HepG2 (cell line): ENCODE data around the gene TPRN. TPM values are rescaled to one million over a fixed set of nuclear protein-coding genes. Genes with fewer than 3 reads are reported as not detected.

Source experiments
- CEBPG ChIP-seq: IDR thresholded peaks from 2 replicates; pipeline ENCODE4 v1.6.1; 2016
- FOXK2 ChIP-seq: fragments of 450-650 bp; IDR thresholded peaks from 2 replicates; pipeline ENCODE4 v1.6.1; 2016
- HINFP ChIP-seq: sonication (generic); formaldehyde crosslinking; IDR thresholded peaks from 2 replicates; pipeline ENCODE4 v1.4.0; 2020; ENCODE audit warnings: low read depth, mild to moderate bottlenecking, missing genetic modification reagents
- HNF4G ChIP-seq, 2 experiments: sonication (generic) in 1 of 2; formaldehyde crosslinking in 1 of 2; IDR thresholded peaks; 2 replicates each; pipeline versions ENCODE4 v1.4.0 to v1.6.1; 2011 to 2020; ENCODE audit warnings: borderline replicate concordance in 2 of 2, low read depth in 2 of 2, mild to moderate bottlenecking in 2 of 2, low read length in 1 of 2, missing genetic modification reagents in 1 of 2, moderate library complexity in 1 of 2
- NAIF1 ChIP-seq: sonication (generic); formaldehyde crosslinking; IDR thresholded peaks from 2 replicates; pipeline ENCODE4 v1.5.0; 2020; ENCODE audit warnings: mild to moderate bottlenecking, missing genetic modification reagents, borderline replicate concordance
- PTBP1 ChIP-seq: fragments of 200-400 bp; formaldehyde crosslinking; IDR thresholded peaks from 2 replicates; pipeline ENCODE4 v1.6.1; 2018; ENCODE audit warnings: low read length, low read depth; ENCODE audit not compliant: poor library complexity, severe bottlenecking
- SP1 ChIP-seq, 2 experiments: fragments of 450-650 bp in 1 of 2; sonication (generic) in 1 of 2; formaldehyde crosslinking in 1 of 2; IDR thresholded peaks; 2 replicates each; pipeline versions ENCODE4 v1.4.0 to v1.6.1; 2016 to 2020; ENCODE audit warnings: missing genetic modification reagents in 1 of 2
- SPEN ChIP-seq: sonication (generic); formaldehyde crosslinking; IDR thresholded peaks from 2 replicates; pipeline ENCODE4 v1.5.1; 2020; ENCODE audit warnings: low read depth, mild to moderate bottlenecking, missing genetic modification reagents
- TARDBP ChIP-seq: sonication (generic); formaldehyde crosslinking; IDR thresholded peaks from 2 replicates; pipeline ENCODE4 v1.8.0; 2022; ENCODE audit warnings: mild to moderate bottlenecking, missing genetic modification reagents
- THAP8 ChIP-seq: sonication (generic); formaldehyde crosslinking; IDR thresholded peaks from 2 replicates; pipeline ENCODE4 v1.5.1; 2020; ENCODE audit warnings: missing genetic modification reagents, mild to moderate bottlenecking, borderline replicate concordance
- ZBTB8A ChIP-seq: sonication (generic); formaldehyde crosslinking; IDR thresholded peaks from 2 replicates; pipeline ENCODE4 v1.4.0; 2020; ENCODE audit warnings: mild to moderate bottlenecking, low read depth, missing genetic modification reagents, borderline replicate concordance
- ZNF143 ChIP-seq: sonication (generic); formaldehyde crosslinking; IDR thresholded peaks from 2 replicates; pipeline ENCODE4 v1.4.0; 2020; ENCODE audit warnings: missing genetic modification reagents
- ZNF225 ChIP-seq: sonication (generic); formaldehyde crosslinking; IDR thresholded peaks from 2 replicates; pipeline ENCODE4 v1.4.0; 2020; ENCODE audit warnings: mild to moderate bottlenecking, missing genetic modification reagents
- ZNF230 ChIP-seq: sonication (generic); formaldehyde crosslinking; IDR thresholded peaks from 2 replicates; pipeline ENCODE4 v1.4.0; 2020; ENCODE audit warnings: mild to moderate bottlenecking, missing genetic modification reagents
- ZNF430 ChIP-seq: sonication (generic); formaldehyde crosslinking; IDR thresholded peaks from 2 replicates; pipeline ENCODE4 v1.9.0; 2021; ENCODE audit warnings: mild to moderate bottlenecking, missing genetic modification reagents
- polyA plus RNA-seq, 8 experiments: library from polyadenylated mRNA; depleted of rRNA in 3 of 8; stranded (reverse) in 7 of 8; unstranded in 1 of 8; fragments of >200 nt; fragmentation: Illumina TruSeq in 4 of 8; extraction: Trizol in 4 of 8; gene quantifications; 2 replicates each; pipeline versions ENCODE4 v1.2.1 to v1.2.3, GENCODE V29; 2011 to 2016; ENCODE audit warnings: low read depth in 4 of 8, missing spikeins in 1 of 8, mixed read lengths in 1 of 8; ENCODE audit not compliant: insufficient read depth in 1 of 8
- total RNA-seq, 5 experiments: library from RNA; depleted of rRNA; stranded (reverse); fragments of >200 nt; fragmentation: Illumina TruSeq; extraction: Trizol; gene quantifications; 2 replicates each; pipeline ENCODE4 v1.2.3, GENCODE V29; 2016; ENCODE audit warnings: low read depth in 1 of 5
- TF ChIP-seq, protein P1 (sequence below): sonication (generic); formaldehyde crosslinking; IDR thresholded peaks from 2 replicates; pipeline ENCODE4 v1.4.0; 2020; ENCODE audit warnings: missing genetic modification reagents, borderline replicate concordance
- TF ChIP-seq, protein P2 (sequence below): sonication (generic); formaldehyde crosslinking; IDR thresholded peaks from 2 replicates; pipeline ENCODE4 v1.4.0; 2020; ENCODE audit warnings: missing genetic modification reagents
- TF ChIP-seq, protein P3 (sequence below): sonication (generic); formaldehyde crosslinking; IDR thresholded peaks from 2 replicates; pipeline ENCODE4 v1.4.0; 2020; ENCODE audit warnings: missing genetic modification reagents

Gene TPRN
- total and polyA plus RNA-seq, 2 of the 13 experiments (the other 11 are each of a cell fraction or from before 2014, with no cell fraction given), result 10.1 to 19.2 TPM

DNA sequence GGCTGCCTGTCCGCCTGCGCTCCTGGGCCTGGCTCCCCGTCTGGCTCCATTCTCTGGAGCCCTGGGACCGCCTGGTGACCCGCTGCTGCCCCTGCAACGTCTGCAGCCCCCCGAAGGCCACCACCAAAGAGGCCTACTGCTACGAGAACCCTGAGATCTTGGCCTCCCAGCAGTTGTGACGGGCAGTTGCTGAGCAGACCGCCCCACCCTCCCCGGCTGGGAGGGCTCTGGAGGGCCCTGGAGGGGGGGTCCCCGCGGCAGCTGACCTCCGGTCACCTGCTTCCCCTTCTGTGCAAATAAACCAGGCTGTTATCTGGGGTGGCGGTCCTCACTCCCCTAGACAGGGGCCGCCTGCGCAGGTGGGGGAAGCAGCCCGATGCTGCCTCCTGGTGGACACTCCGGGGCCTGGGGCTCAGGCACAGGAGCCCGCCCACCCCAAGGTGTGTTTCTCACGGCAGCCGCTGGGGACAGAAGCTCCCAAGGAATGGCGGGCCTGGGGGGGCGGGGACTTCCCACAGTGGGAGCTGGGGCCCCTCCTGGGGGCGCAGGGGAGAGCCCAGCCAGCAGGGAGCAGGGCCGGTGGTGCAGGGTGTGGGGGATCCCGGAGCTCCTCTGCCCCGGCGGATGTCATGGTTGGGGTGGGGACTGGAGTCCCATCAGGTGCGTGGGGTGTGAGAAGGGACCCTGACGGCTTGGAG lies 35.8 kb upstream of the TPRN start (continued):
- TF ChIP-seq, protein P1, sequence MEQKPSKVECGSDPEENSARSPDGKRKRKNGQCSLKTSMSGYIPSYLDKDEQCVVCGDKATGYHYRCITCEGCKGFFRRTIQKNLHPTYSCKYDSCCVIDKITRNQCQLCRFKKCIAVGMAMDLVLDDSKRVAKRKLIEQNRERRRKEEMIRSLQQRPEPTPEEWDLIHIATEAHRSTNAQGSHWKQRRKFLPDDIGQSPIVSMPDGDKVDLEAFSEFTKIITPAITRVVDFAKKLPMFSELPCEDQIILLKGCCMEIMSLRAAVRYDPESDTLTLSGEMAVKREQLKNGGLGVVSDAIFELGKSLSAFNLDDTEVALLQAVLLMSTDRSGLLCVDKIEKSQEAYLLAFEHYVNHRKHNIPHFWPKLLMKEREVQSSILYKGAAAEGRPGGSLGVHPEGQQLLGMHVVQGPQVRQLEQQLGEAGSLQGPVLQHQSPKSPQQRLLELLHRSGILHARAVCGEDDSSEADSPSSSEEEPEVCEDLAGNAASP (CRISPR knock-in tag), result peak; percentile 69; the same call in 1 of the 2 replicates
- TF ChIP-seq HNF4G (IDR thresholded peaks at IDR 0.05; ENCODE audit: borderline replicate concordance, low read depth, low read length), result peak; percentile 33; the same call in 1 of the 2 replicates
- TF ChIP-seq HNF4G (CRISPR knock-in tag; IDR thresholded peaks at IDR 0.05; ENCODE audit: borderline replicate concordance, low read depth), result 0 out of 2 replicates have a peak, but pooled peaks have one; percentile 46
- TF ChIP-seq HINFP (CRISPR knock-in tag), result 0 out of 2 replicates have a peak, but pooled peaks have one; percentile 40
- TF ChIP-seq, protein P2, sequence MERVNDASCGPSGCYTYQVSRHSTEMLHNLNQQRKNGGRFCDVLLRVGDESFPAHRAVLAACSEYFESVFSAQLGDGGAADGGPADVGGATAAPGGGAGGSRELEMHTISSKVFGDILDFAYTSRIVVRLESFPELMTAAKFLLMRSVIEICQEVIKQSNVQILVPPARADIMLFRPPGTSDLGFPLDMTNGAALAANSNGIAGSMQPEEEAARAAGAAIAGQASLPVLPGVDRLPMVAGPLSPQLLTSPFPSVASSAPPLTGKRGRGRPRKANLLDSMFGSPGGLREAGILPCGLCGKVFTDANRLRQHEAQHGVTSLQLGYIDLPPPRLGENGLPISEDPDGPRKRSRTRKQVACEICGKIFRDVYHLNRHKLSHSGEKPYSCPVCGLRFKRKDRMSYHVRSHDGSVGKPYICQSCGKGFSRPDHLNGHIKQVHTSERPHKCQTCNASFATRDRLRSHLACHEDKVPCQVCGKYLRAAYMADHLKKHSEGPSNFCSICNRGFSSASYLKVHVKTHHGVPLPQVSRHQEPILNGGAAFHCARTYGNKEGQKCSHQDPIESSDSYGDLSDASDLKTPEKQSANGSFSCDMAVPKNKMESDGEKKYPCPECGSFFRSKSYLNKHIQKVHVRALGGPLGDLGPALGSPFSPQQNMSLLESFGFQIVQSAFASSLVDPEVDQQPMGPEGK (CRISPR knock-in tag), result peak; percentile 99
- TF ChIP-seq SP1 (IDR thresholded peaks at IDR 0.05), result no peak
- peak; percentile 80 for TF ChIP-seq SP1 (CRISPR knock-in tag; IDR thresholded peaks at IDR 0.05)
- TF ChIP-seq ZNF230 (CRISPR knock-in tag), result no peak
- peak; percentile 38; the same call in 1 of the 2 replicates for TF ChIP-seq NAIF1 (CRISPR knock-in tag)
- no peak for TF ChIP-seq ZBTB8A (CRISPR knock-in tag)
- TF ChIP-seq CEBPG (CRISPR knock-in tag), result peak; percentile 18; the same call in 1 of the 2 replicates
- TF ChIP-seq ZNF430 (CRISPR knock-in tag), result peak; percentile 89; the same call in 1 of the 2 replicates
- TF ChIP-seq, protein P3, sequence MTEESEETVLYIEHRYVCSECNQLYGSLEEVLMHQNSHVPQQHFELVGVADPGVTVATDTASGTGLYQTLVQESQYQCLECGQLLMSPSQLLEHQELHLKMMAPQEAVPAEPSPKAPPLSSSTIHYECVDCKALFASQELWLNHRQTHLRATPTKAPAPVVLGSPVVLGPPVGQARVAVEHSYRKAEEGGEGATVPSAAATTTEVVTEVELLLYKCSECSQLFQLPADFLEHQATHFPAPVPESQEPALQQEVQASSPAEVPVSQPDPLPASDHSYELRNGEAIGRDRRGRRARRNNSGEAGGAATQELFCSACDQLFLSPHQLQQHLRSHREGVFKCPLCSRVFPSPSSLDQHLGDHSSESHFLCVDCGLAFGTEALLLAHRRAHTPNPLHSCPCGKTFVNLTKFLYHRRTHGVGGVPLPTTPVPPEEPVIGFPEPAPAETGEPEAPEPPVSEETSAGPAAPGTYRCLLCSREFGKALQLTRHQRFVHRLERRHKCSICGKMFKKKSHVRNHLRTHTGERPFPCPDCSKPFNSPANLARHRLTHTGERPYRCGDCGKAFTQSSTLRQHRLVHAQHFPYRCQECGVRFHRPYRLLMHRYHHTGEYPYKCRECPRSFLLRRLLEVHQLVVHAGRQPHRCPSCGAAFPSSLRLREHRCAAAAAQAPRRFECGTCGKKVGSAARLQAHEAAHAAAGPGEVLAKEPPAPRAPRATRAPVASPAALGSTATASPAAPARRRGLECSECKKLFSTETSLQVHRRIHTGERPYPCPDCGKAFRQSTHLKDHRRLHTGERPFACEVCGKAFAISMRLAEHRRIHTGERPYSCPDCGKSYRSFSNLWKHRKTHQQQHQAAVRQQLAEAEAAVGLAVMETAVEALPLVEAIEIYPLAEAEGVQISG (CRISPR knock-in tag), result peak; percentile 64
- 0 out of 2 replicates have a peak, but pooled peaks have one; percentile 10 for TF ChIP-seq ZNF143
- TF ChIP-seq ZNF225 (CRISPR knock-in tag), result no peak
- TF ChIP-seq FOXK2, result no peak
- TF ChIP-seq SPEN (CRISPR knock-in tag), result peak; percentile 73; the same call in 1 of the 2 replicates
- peak; percentile 65; the same call in 1 of the 2 replicates for TF ChIP-seq THAP8 (CRISPR knock-in tag)
- TF ChIP-seq TARDBP (CRISPR knock-in tag), result peak; percentile 89
- no peak for TF ChIP-seq PTBP1
